Stimulated activated CD8-positive, alpha-beta memory T cell treated with anti-CD3 and anti-CD28 coated beads, Interleukin-12 subunit alpha, Interleukin-12 subunit beta, amount 100 ng/mL, for 24 hours (primary cell): ENCODE data around the gene PAK5.

Source experiments
- DNase-seq: peaks from one replicate; pipeline ENCODE4 v3.0.0-alpha.2; 2020; ENCODE audit errors: extremely low read depth

PAK5 gene

DNA sequence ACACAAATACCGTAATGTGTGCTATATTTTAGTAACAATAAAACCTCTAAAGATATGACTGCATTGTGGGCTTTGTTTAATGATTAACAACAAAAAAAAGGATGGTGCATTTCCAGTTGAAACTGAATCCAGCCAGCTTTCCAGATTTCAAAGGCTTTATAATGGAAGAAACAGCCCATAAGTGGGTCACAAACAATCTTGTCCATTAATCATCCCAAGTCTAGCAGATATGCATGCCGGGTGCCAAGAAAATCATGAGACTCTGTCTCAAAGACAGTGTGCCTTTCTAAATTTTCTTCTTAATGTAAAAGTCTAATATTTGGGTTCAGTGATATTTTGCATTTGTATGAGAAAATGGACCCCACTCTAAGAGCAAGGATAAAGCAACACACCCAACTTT, 345.1 kb downstream of the PAK5 start:
- no peak for DNase-seq

DNA sequence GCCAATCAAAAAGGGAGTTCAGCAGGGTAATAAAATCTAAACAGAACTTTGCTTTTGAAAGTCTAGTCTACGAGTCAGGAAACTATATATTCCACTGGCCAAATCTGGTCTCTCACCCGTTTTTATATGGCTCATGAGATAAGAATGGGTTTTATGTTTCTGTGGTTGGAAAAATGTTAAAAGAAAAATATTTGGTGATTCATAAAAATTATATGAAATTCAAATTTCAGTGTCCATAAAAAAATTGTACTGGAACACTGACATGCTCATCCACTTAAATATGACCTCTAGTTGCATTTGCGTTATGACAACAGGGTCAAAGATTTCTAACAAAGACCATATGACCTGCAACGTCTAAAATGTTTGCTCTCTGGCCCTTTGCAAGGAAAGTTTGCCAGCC, 346.8 kb downstream of the PAK5 start:
- DNase-seq = no peak

DNA sequence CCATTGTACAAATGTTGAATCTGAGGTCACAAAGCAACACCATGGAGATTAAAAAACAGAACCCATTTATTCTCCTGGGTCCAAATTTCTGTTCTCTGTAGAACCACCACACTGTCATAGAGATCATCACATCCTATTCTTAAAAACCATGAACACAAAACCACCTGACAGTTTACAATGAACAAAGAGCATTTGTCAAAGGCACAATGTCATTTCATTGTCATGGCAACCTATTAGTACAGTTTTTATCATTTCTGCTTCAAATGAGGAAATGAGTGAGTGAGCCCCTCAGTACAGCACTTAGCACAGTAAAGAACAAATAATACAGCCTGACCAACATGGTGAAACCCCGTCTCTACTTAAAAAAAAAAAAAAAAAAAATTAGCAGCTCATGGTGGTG, 347.6 kb downstream of the PAK5 start:
- DNase-seq = no peak

DNA sequence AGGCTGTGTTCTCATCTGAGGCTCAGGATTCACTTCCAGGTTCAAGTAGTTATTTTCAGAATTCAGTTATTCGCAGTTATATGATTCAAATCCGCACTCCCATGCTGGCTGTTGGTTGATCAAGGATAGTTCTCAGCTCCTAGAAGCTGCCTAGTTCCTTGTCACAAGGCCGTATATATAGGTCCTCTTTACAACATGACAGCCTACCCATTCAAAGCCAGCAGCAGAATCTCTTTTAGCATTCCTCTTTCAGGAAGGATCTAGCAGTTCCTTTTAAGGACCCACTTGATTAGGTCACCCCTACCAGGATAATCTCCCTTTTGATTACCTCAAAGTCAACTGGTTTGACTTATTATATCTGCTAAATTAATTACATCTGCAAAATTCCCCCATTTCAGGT, 348.2 kb downstream of the PAK5 start:
- no peak for DNase-seq

DNA sequence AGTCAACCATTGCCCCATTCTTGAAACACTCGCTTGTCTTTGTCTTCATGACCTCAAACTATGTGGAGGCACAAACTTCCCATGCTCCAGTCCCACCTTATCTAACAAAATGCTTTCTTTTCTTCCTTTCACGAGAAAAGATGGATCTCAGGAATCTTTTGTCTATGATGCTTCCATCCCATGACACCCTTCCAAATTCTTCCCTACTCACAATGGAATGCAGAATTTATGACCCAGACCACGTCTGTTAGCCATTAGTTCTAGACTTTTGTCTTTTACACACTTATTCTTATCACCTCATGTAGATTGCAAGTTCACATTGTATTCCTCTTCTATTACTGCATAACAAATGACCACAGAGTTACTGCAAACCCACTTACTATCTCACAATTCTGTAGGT, 348.7 kb downstream of the PAK5 start:
- DNase-seq = no peak

DNA sequence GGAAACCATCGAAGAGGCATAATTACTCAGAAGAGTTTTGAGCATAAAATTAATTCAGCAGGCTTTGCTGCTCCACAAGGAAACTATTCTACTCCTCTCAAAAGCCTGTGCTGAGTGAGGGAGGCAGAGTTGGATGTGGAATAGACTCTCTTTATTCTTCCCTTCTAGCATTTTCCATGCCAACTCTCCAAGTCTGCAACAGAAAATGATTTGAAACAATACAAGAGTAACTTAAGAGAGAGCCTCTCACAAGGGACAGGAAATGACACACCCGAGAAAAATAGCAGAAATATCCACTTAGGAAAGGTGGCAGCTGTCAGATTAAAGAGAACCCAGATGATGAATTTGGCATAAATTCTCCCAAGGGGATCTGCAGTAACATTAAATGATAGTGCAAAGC, 350.8 kb downstream of the PAK5 start:
- DNase-seq = no peak
